Kidney (tissue), 14 donors: ENCODE measurements around the gene EHD1. TPM values are rescaled to one million over a fixed set of nuclear protein-coding genes. Genes with fewer than 3 reads are reported as not detected.

Experiments used
- DNase-seq, 5 donors: peaks; one replicate each; pipeline ENCODE4 v3.0.0-alpha.2; 2013 to 2020
- FAIRE-seq: peaks from 2 replicates; lab custom pipeline; 2012; peaks lifted over from hg19 to GRCh38; lab: Jason Lieb, UNC
- H3K27ac ChIP-seq, 2 donors: one replicate each; pipeline ENCODE4 v1.7.0; 2013; ENCODE audit warnings: low read depth in 2 of 2, low read length in 2 of 2, inconsistent platforms in 1 of 2
- H3K27me3 ChIP-seq: one replicate; pipeline ENCODE4 v1.7.1; 2013; ENCODE audit warnings: low read length, inconsistent platforms; ENCODE audit not compliant: control insufficient read depth, insufficient read depth
- H3K36me3 ChIP-seq, 3 donors: one replicate each; pipeline versions ENCODE4 v1.7.0 to v1.7.1; 2013; ENCODE audit warnings: low read length in 3 of 3, control low read depth in 1 of 3, inconsistent platforms in 1 of 3; ENCODE audit not compliant: insufficient read depth in 3 of 3, control insufficient read depth in 2 of 3
- H3K4me1 ChIP-seq, 3 donors: one replicate each; pipeline versions ENCODE4 v1.7.0 to v1.7.1; 2013; ENCODE audit warnings: low read length in 3 of 3, inconsistent platforms in 1 of 3, low read depth in 1 of 3; ENCODE audit not compliant: control insufficient read depth in 2 of 3, insufficient read depth in 2 of 3
- H3K4me3 ChIP-seq, 3 donors: one replicate each; pipeline versions ENCODE4 v1.7.0 to v1.8.1; 2013; ENCODE audit warnings: low read length in 3 of 3, control low read depth in 1 of 3, inconsistent platforms in 1 of 3
- H3K9ac ChIP-seq, 3 donors: one replicate each; pipeline versions ENCODE4 v1.7.0 to v1.7.1; 2013; ENCODE audit warnings: low read length in 3 of 3, control low read depth in 1 of 3, inconsistent platforms in 1 of 3
- H3K9me3 ChIP-seq, 3 donors: one replicate each; pipeline versions ENCODE4 v1.7.0 to v1.7.1; 2013; ENCODE audit warnings: low read length in 3 of 3, control low read depth in 1 of 3, inconsistent platforms in 1 of 3; ENCODE audit not compliant: control insufficient read depth in 2 of 3, insufficient read depth in 1 of 3
- CTCF ChIP-seq: IDR thresholded peaks from 3 replicates; pipeline ENCODE4 v1.5.1; 2012; ENCODE audit warnings: mild to moderate bottlenecking, moderate library complexity, borderline replicate concordance; ENCODE audit not compliant: insufficient read depth; ENCODE audit errors: extremely low read depth
- intact Hi-C: fragments of 100-400 bp; cut with DNase I; formaldehyde crosslinking; loops from one replicate; pipeline ENCODE4 v1.11.1; 2022
- polyA plus RNA-seq: library from polyadenylated mRNA; stranded (reverse); fragments of 350-450 nt; fragmentation: Illumina TruSeq; extraction: RNeasy Lipid Tissue Mini Kit (QIAGEN cat#74804); gene quantifications from one replicate; pipeline ENCODE4 v1.2.3, GENCODE V29; 2014; ENCODE audit warnings: low read depth, low replicate concordance; ENCODE audit not compliant: insufficient read depth
- total RNA-seq: library from RNA; stranded (reverse); fragmentation: NEBNext Ultra II Directional; extraction: Animal tissue kit (Norgen Biotek cat#: 25700); gene quantifications from one replicate; pipeline ENCODE4 v1.2.1, GENCODE V29; 2021
- donor health status: control.
- donor health status: control.
- donor health status: control.
- donor health status: control.
- donor health status: control.
- donor health status: DM: yes; HTN: yes; CAD: no.
- donor health status: Normal renal cell carcinoma (clear cell type).

The EHD1 gene
- total and polyA plus RNA-seq, 2 donors from 2014 or later: 48.9 to 76.1 TPM

GRCh38 chr11:64892411-64892831 is 14.0 kb upstream of the EHD1 start:
- no peak for TF ChIP-seq CTCF
- Histone ChIP-seq H3K27ac (peak overlapping the region; percentile 57 to 69), H3K9ac (peak overlapping the region in 1 of 3 donors; percentile 58), H3K4me3 (peak overlapping the region in 2 of 3 donors; percentile 68 to 69), H3K27me3 (no peaks in the 10 kb centered on the region), H3K36me3 (no peaks in the 10 kb centered on the region), H3K4me1 (peaks cover 0 to 28% (median 3%) of the 10 kb centered on the region in 3 donors), H3K9me3 (no peaks in the 10 kb centered on the region)
- FAIRE-seq (no peak), DNase-seq (peak in 1 of 5 donors; percentile 73)
- intact Hi-C loops: loop anchor here (5.0 kb wide), 1 partner anchor 40 kb away; no protein-coding TSS in a partner anchor

- intact Hi-C loops: loop anchor here (5.0 kb wide), 1 partner anchor 40 kb away; no protein-coding TSS in a partner anchor
- no peak for TF ChIP-seq CTCF
- H3K4me1 ChIP-seq: peaks cover 0 to 28% (median 3%) of the 10 kb centered on the region in 3 donors
- peak overlapping the region in 2 of 3 donors; percentile 68 to 69 for H3K4me3 ChIP-seq
- no peaks in the 10 kb centered on the region for H3K27me3 ChIP-seq
- no peak for FAIRE-seq
- H3K9ac ChIP-seq: peak overlapping the region in 1 of 3 donors; percentile 58
- H3K27ac ChIP-seq: peak overlapping the region; percentile 27 to 57
- H3K36me3 ChIP-seq: no peaks in the 10 kb centered on the region
- no peaks in the 10 kb centered on the region for H3K9me3 ChIP-seq
- no peak for DNase-seq
These were observed 13.5 kb upstream of the EHD1 start for GRCh38 chr11:64891880-64892279.

- Histone ChIP-seq H3K27ac (peak overlapping the region in 1 of 2 donors; percentile 51), H3K4me1 (peaks cover 0 to 28% (median 3%) of the 10 kb centered on the region in 3 donors), H3K4me3 (peak overlapping the region in 2 of 3 donors; percentile 28 to 68), H3K9me3 (no peaks in the 10 kb centered on the region), H3K9ac (no peak overlapping the region), H3K36me3 (no peaks in the 10 kb centered on the region), H3K27me3 (no peaks in the 10 kb centered on the region)
- DNase-seq: peak in 1 of 5 donors; percentile 47
- no peak for TF ChIP-seq CTCF
- intact Hi-C loops: loop anchor here (5.0 kb wide), 1 partner anchor 39 kb away; no protein-coding TSS in a partner anchor
- no peak for FAIRE-seq
These were observed 12.9 kb upstream of the EHD1 start for GRCh38 chr11:64891215-64891848.
